ENCODE results near the gene USP25.

Gene USP25

DNA sequence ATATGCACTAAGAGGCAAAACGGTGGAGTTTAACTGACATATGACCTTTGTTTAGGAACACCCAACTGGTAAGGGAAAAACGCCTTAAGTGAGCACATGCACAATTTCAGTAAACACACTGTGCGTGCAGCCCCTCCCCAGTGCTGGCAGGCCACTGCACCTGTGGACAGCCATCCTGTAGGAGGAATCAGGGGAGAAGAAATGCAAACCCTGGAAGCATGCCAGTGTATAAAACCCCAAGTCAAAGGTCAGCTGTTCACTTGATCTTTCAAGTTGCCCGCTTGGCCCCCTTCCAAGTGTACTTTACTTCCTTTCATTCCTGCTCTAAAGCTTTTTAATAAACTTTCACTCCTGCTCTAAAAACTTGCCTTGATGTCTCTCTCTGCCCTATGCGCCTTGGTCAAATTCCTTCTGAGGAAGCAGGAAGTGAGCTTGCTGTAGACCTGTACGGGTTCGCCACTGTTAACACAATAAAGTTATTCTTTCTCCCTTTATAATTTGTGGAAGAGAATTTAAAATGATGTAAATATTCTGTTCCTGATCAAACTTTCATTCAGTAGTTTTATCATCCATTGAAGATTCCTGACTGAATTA is 31.8 kb downstream of the USP25 start:
- no peak for DNase-seq (ENCODE audit: insufficient read length, low spot score)
- TF ChIP-seq CTCF (IDR thresholded peaks at IDR 0.05; ENCODE audit: insufficient read depth, missing control alignments), result no peak
- no peak for FAIRE-seq

- no peak for TF ChIP-seq CTCF (IDR thresholded peaks at IDR 0.05; ENCODE audit: insufficient read depth, missing control alignments)
- DNase-seq (ENCODE audit: insufficient read length, low spot score), result no peak
- no peak for FAIRE-seq
These were observed 33.6 kb downstream of the USP25 start for GRCh38 chr21:15763359-15763758.

- DNase-seq (ENCODE audit: insufficient read length, low spot score) (no peak), FAIRE-seq (no peak)
- no peak for TF ChIP-seq CTCF (IDR thresholded peaks at IDR 0.05; ENCODE audit: insufficient read depth, missing control alignments)
These were observed 35.1 kb downstream of the USP25 start for GRCh38 chr21:15764878-15765277.

GRCh38 chr21:15766952-15767603 is 37.3 kb downstream of the USP25 start:
- no peak for TF ChIP-seq CTCF (IDR thresholded peaks at IDR 0.05; ENCODE audit: insufficient read depth, missing control alignments)
- FAIRE-seq, result no peak
- DNase-seq (ENCODE audit: insufficient read length, low spot score), result no peak

DNA sequence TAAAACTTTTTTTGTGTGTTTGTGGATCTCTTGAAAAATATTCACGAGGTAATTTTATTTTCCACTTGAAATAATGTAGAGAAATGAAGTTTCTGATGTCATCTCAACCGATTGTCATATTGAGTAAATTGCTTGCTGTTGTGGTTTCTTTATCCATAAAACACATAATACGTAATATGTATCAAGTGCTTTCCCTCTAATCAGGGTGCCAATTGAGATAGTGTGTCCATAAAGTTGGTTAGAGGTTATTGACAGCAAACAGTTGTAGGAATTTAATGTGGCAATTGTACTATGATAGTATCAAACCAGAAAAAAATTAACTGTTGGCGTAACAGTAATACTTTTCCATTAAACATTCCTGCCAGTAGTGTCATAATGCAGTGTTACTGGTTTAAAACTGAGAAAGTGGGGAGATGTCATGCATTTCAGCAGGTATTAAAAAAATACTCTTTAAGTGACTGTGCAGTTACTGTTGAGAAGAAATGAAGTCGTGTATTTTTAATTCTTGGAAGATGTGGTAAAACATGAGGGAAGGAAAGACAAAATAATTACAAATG is 38.3 kb downstream of the USP25 start:
- no peak for DNase-seq (ENCODE audit: insufficient read length, low spot score)
- FAIRE-seq, result no peak
- TF ChIP-seq CTCF (IDR thresholded peaks at IDR 0.05; ENCODE audit: insufficient read depth, missing control alignments), result no peak

- FAIRE-seq (no peak), DNase-seq (ENCODE audit: insufficient read length, low spot score) (no peak)
- no peak for TF ChIP-seq CTCF (IDR thresholded peaks at IDR 0.05; ENCODE audit: insufficient read depth, missing control alignments)
These were observed 39.1 kb downstream of the USP25 start for GRCh38 chr21:15768853-15769252.

DNA sequence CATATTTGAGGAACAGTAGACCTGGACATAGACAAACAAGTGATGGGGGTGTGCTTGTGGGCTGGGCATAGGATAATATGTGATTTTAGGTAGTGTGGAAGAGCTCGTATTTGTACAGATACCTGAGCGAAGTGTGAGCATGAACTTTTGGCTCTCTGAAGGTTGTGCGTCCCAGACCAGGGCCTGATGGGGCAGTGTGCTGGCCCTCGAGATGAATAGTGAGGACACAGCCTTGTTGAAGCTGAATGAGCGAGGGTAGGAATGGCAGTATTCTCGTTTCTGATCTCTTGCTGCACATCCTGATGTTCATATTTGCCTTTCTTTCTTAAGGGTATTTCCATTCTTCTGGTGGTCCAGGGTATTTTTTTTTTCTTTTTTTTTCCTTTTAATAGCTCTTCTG is 41.5 kb downstream of the USP25 start:
- FAIRE-seq (no peak), DNase-seq (ENCODE audit: insufficient read length, low spot score) (no peak)
- no peak for TF ChIP-seq CTCF (IDR thresholded peaks at IDR 0.05; ENCODE audit: insufficient read depth, missing control alignments)
